Hematopoietic multipotent progenitor cell treated with erythropoietin and hydrocortisone succinate and interleukin-3 and kit ligand, for 17 days (in vitro differentiated cells): ENCODE measurements around the gene KCNK10.

ENCODE experiments used
- DNase-seq: peaks from one replicate; pipeline ENCODE4 v3.0.0-alpha.2; 2015; ENCODE audit warnings: low spot score

Gene KCNK10

DNA sequence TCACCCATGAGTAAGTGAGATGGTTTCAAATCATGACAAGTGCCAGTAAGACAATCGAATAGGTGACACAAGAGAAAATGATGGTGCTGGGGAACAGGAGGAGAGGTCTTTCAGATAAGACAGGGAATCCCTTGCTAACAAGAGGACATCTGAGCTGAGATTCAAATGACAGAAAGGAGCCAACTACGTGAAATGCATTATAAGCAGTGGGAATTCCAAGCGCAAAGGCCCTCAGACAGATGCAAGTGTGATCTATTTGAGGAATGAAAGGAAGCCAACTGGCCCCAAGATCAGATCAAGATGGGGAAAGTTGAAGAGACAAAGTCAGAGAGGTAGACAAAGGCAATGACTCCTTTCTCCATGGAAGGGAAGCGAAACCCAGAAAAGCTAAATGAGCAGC, 4.7 kb downstream of the KCNK10 start:
- no peak for DNase-seq

DNA sequence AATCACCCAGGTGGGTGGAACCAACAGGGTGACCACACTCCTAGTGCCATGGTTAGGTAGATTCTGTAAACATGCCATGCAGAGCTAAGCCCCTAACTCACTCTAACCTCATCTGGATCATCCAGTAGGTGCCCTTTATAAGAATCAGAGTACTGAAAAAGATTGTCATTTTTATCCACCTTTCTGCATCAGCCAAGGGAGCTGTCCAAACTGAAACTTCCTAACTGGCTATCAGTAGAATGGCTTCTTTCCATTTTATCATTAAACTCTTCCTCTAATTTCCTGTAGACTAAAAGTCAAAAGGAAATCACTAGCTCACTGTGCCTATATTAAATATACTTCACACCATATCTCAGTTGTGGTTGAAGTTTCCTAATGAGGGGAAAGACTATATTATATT, 6.5 kb downstream of the KCNK10 start:
- no peak for DNase-seq

DNA sequence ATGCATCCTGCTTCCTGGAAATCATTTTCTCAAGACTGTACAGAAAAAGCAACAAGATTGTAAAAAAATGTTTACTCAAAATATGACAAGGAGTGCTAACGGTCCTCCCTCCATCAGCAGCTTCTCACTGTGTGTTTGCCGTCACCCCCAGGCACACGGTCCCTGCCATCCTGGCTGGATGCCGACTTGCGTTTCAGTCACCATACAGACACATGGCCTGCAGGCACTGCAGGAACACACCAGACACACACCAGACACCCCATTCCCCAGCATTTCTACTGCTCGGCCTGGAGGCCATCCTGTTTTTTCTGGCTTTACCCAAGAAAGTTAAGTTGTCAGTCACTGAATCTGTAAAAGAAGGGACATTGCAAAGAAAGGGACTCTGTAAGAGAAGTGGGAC, 10.8 kb downstream of the KCNK10 start:
- no peak for DNase-seq

DNA sequence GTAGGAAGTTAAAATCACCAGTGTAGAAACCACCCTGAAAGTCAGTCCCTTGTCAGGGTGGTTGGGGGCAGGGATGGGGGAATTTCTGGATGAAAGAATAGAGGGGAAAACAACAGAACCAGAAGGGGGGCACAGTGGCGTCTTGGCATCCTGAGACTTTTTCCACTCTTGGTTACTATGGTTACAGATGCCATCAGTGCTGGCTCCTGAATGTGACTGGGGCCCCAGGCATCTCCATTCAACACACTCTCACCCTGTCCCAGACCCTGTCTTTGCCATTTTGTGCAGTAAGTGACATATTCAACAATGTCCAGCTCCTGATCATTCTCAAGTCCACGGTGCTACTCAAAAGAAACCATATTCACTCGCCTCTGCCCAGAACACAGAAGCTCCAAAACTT, 11.3 kb downstream of the KCNK10 start:
- no peak for DNase-seq

DNA sequence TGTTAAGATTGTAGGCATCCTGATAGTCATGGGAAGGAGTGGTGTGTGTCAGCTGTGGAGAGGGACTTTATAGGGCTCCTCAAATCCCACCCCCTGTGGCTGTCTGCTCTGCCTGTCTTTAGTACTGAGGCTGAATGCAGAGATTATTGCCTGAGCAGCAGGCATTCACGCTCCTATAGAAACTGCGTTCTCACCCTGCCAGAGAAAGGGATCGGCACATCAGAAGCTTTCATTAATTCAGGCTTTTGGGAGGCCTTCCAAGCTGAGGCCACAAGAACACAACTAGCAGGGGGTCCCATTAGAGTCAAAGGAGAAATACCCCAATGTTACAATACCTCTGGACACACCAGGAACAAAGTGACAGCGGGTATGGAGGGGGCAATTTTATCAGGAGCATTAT, 12.6 kb downstream of the KCNK10 start:
- DNase-seq, result no peak

DNA sequence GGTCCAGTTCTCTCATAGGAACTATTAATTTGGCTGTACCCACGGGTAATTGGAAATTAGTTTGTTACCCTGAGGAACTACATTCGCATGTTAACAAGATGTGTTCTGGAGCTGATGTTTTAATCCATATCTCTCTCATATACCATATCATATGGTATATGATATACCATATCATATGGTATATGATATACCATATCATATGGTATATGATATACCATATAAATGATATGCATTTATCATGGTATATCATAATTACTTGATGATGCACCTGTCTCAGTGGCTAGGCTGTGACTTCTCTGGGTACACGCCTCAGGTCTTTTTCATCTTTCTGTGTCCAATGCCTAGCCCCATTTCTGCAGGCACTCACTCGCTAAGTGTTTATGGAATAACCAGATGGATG, 13.0 kb downstream of the KCNK10 start:
- DNase-seq, result no peak

DNA sequence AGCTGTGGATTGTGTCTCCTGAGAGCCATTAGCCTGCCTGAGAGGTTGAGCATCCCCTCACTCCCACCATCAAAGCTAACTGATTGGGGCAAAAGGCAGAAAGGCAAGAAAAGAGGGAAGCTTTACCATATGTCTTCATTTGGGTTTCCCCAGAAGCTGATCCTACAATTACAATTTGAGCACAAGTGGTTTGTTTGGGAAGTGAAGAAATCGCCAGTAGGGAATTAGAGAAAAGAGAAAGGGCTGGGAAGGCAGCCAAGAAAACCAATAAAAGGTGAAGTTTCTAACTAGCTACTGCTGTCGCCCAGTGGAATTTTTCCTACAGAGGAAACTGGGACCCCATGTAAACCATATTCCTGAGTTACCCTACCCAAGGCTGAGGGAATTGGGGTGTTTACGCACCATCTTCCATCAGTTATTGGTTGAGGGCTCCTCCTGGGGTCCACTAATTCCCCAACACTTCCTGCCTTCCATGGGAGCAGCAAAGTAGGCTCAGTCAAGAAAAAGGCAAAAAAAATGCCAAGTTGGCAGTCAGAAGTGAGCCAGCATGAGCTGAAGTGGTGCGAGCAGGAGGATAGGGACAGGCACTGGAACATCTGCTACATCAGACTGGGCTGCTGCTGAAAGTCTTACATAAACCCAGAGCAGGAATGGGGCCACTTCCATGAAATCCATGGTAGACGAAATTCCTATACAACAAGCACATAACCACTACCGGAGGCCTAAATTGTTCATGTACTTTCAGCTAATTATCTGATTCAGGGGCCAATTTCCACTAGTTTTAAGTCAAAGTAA, 17.3 kb downstream of the KCNK10 start:
- no peak for DNase-seq

DNA sequence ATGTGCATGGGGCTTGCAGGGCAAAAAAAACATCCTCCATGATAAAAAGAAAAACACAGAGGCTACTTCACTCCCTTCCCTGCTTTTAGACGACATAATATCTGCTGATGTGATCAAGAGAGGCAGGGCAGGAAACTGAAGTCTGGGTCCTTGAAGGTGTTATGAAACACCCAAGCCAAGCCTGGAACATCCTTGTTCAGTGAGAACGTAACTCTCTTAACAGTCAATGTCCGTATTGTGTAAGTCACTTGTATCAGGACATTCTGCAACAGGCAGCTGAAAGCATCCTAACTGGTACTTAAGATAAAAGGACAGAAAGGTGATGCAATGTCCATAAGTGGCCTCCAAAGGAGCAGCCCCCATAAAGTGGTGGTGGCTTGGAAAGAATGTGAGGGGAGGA, 20.0 kb downstream of the KCNK10 start:
- DNase-seq, result no peak

DNA sequence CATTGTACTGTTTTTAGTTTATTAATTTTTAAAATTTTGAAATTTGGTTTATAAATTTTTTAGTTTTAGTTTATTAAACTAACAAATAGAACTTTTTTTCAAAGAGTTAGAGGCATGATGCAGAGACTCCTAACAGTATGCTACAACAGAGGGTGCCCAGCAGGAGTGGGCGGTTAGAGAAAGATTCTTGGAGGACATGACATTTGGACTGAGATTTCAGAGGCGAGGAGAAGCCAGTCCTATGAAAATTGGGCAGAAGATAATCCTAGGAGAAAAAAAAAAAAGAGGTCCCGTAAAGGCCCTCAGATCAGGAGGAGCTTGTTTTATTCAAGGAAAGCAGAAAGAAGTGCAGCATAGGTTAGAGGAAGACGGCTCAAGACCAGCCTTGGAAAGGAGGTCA, 21.7 kb downstream of the KCNK10 start:
- no peak for DNase-seq

DNA sequence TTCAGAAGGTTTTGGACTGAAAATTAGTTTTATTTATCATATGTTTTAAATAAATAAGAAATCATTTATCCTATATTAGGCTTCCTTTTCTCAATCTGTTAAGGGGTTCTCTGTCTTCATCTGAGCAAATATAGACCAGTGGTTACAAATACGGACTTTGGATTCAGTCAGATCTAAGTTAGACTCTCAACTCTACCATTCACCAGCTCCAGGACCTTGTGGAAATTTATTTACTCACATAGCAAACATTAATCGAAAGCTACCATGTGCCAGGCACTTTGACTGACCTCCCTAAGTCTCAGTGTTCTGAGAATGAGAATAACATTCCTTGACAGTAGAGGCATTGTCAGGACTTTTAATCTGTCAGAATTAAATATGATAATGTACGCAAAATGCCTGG, 22.3 kb downstream of the KCNK10 start:
- no peak for DNase-seq

DNA sequence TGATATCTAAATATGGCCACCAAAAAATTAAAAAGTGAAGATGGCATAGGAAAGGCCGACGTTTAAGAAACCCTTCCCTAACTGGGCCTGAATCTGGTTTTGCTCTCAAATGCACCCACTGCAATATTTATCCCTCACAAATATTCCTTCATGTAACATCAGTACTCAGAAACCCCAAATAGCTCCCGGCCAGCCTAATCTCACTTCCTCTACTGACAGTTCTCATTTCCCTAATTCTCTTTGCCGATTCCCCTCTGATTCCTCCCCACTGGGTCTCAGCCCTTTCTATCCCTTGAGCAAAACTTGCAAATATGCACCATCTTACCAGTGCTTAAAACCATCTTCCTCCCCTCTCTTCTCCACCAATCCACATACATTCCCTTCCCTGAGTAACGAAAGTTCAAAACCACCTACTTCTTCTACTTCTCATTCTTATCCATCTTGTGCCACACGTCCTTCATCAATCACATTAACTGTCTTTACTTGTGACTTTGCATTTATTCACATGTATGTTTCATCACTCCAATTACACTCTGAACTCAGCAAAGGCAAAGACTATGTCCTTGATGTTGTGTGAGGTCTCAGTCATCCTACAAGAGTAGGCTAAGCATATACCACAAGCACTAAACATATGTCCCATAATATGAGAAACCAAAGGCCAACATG, 23.1 kb downstream of the KCNK10 start:
- no peak for DNase-seq

DNA sequence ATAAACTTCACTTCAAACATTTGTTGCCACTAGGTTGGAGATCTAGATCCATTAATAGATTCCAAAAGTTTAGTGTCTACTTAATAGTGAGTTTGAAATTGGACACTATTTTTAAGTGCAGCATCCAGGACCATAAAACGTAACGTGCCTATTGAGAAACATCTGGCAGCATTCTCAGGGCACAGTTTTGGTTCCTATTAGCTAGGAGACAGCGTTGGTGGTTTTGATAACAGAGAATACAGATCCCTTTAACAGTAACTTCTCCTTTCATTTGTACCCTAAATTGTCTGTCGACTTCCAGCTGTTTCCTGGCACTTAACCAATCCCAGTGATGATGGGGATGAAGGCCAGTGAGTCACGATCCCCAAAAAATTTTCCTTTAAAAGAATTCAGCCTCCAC, 25.8 kb downstream of the KCNK10 start:
- DNase-seq, result no peak

DNA sequence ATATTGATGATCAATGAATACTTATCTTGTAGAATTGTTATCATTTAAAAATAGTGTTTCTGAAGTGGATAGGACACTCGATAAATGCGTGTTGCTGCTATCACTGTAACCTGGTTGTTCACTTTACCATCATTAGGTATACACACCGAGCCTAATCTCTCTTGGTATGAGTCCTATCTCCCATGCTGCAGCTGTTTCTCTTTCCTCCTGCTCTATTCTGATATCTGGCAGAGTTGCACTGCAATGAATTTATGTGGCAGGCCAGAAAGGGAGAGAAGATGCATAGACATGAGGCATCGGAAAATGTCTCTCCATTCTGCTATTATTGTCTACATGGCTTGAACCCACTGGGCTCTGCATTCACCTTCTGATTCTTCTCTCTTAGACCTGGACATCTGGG, 26.7 kb downstream of the KCNK10 start:
- no peak for DNase-seq

DNA sequence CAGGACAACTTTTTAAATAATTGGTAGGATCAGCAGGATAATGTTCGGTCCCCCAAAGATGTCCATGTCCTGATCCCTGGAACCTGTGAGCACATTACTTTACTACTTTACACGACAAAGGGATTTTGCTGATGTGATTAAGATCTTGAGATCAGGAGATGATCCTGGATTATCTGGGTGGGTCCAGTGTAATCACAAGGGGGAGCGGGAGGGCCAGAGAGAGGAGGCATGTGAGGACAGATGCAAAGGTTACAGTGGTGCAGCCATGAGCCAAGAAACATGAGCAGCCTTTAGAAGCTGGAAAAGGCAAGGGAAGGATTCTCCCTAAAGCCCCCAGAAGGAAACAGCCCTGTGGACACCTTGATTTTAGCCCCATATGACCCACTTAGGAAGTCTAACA, 33.1 kb downstream of the KCNK10 start:
- DNase-seq, result no peak

DNA sequence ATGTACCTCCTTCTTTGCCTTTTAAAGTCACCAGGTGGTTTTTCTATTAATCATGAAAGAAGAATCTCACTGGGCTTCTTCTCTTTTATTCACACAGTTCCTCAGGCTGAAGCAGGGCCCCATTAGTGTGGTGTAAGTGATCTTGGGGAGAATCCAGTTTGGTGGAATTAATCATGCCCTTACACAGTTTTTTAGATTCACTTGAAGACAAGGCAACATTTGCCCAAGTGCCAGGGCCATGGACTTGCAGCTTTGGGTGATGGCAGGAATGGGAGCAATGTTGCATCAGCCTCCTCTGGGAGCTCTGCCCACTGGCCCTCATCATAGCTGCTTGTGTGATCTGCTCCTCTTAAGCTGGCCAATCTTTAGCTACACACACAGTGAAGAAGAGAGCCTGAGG, 33.8 kb downstream of the KCNK10 start:
- no peak for DNase-seq

DNA sequence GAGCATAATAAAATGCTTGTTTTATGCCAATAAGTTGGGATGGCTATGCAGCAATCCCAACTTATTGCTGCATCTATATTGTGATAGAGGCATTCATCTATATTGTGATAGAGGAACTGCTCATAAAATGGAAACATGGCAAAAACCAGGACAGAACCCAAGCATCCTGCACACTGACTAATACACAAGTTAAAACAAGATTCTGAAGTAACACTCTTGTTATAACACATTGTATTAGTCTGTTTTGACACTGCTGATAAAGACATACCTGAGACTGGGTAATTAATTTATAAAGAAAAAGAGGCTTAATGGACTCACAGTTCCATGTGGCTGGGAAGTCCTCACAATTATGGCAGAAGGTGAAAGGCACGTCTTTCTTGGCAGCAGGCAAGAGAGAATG, 36.8 kb downstream of the KCNK10 start:
- DNase-seq, result no peak

DNA sequence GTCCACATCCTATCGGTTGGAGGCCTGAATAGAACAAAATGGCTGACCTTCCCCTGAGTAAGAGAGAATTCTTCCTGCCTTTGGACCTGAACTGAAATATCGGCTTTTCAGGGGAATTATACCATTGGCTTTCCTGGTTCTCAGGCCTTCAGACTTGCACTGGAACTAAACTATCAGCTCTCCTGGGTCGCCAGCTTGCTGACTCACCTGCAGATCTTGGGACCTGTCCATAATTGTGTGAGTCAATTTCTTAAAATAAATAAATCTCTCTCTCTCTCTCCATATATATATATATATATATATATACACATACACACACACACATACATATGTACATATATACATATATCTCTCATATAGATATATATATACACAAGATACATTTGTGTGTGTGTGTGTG, 41.6 kb downstream of the KCNK10 start:
- no peak for DNase-seq

DNA sequence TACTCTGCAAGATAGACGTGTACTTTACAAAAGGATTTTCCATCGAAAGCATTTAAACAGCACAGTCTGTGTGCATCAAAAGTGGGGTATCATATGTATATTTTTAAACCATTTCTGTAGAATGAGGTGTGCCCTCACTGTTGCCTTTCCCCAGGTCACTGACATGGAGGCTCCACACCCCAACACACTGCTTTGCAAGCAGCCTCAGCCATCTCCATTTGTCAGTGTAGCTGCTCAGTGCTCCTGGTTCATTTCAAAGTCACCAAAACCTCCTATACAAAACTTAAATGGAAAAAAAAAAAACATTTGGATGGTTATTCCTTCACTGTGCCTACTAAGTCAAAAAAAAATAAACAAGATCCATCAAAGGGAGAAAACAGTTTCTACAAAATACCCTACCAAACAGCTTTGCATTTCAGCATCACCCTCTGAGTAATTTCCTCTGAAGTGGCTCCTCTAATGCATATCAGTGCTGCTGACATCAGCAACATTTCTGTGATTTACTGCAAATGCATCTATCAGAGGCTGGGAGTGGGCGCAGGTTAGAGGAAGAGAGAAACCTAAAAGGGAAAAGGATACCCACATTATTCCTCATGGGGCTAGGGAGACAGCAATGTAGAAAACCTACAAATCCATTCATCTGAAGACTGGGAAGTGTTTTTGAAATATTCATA, 46.0 kb downstream of the KCNK10 start:
- no peak for DNase-seq

DNA sequence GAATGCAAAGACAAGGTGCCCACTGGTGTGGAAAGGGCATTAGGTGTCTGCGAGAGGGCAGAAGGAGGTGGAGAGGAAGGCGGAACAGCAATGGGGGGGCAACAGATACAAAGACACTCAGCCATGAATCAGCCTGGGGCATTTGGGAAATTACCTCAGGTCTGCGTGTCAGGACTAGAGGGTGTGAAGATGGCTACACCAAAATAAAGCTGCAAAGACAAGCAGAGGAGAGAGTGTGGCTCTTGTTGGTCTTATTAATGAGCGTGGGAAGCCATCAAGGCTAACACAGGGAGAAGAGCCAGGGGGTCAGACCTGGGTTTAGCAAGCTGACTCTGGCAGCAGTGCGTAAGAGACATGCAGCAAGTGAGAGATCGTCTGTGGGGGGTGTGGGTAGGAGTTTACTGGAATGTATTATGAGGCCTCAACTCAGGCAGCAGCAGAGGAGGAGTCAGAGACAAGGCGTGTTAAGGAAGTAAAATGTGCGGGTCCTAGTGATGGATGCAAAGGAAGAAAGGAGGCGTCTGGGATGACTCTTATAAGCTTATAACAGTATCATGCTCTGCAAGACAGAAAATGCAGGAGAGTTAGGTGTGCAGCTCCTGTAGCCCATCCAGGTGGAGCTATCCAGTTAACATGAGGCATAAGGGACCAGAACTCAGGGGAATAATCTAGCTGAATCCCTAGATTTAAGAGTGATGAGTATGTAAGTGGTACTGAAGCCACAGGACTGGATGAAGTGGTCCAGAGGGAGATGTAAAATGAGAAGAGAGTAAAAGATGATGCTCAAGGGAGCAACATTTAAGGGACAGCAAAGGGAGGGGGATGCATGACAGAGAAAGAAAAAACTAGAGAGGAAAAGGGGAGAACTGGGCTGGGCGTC, 50.4 kb downstream of the KCNK10 start:
- no peak for DNase-seq

DNA sequence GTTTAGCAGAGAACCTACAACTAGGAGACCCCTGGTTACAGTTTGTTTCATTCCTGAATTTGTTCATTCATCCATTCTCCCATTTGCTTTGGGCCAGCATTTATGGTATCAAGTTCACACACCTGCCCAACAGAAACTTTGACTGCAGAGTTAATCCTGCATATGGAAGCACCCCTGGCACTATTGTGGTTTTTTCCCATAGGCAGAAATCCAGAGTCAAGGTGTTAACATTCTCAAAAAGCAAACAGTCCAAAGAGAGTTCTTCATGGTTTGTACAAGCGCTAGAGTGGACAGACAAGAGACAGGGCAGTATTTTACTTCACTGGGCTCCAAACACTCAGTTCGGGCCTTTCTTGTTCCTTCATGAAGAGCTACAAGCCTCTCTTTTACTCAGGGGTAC, 51.9 kb downstream of the KCNK10 start:
- DNase-seq, result no peak

DNA sequence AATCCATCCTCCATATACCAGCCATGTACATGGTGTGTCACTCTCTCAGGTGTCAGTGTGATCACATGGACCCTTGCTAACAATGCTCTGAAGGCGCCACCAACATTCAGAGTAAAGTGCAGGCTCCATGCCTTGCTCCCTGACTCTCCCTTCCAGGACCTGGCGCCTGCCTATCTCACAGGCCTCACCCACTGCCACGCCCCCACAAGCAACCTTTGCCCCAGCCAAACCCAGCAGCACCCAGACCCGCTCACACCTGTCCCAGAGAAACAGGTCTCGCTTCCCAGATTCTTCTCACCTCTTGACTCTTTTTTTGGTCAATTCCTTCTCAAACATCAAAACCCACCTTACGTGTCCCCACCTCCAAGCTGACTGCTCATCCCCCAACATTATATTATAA, 52.3 kb downstream of the KCNK10 start:
- DNase-seq, result no peak

DNA sequence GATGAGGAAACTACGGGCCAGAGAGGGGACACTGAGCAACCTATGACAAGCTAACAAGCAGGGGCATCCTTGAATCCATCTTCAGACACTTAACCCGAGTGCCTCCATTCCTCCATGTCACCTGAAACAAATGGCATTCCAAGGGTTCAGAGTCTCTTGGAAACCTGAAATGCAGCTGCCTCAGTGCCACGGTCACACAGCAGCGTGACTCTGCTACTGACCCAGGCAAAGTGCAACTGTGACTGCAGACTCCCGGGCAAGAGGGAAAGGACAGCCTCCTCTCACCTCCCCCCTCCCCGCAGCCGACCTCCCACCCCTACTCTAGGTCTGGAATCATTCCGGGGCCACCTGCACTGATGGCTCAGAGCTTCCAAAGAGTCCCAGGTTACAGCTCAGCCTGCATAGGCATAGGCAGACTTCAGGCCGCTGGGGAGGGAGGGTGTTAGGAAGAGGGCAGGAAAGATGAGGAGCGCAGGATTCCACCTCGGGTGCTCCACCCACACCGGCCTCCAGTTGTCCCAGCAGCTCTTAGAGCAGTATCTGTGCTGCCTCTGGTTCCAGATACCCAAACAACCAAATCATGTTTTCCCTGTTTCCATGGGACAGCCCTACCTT, 53.2 kb downstream of the KCNK10 start:
- DNase-seq, result no peak
